DOHH2 (cell line): Measurements from ENCODE around the gene ZNF860.

Experiments
- H3F3A ChIP-seq: fragments of 200-600 bp; sonication (generic), shearing (Covaris generic); 2 replicates; pipeline ENCODE4 v1.6.0; 2016; ENCODE audit warnings: antibody characterized with exemption, mild to moderate bottlenecking; ENCODE audit not compliant: control insufficient read depth, insufficient read depth
- H3K27ac ChIP-seq: fragments of 200-600 bp; sonication (generic); 2 replicates; pipeline ENCODE4 v1.5.1; 2014; ENCODE audit warnings: low read depth, mild to moderate bottlenecking, low read length, moderate library complexity
- H3K27me3 ChIP-seq: fragments of 200-600 bp; sonication (generic); 2 replicates; pipeline ENCODE4 v1.6.1; 2014; ENCODE audit warnings: mild to moderate bottlenecking, low read length, mixed read lengths; ENCODE audit not compliant: control insufficient read depth
- H3K36me3 ChIP-seq: fragments of 200-600 bp; sonication (generic); 2 replicates; pipeline ENCODE4 v1.6.1; 2014; ENCODE audit warnings: mild to moderate bottlenecking, low read length, moderate library complexity, mixed read lengths; ENCODE audit not compliant: control insufficient read depth
- H3K4me1 ChIP-seq: fragments of 200-600 bp; sonication (generic); 2 replicates; pipeline ENCODE4 v1.6.1; 2014; ENCODE audit warnings: mild to moderate bottlenecking, low read length, mixed read lengths; ENCODE audit not compliant: control insufficient read depth
- H3K4me2 ChIP-seq: fragments of 200-600 bp; sonication (generic); 2 replicates; pipeline ENCODE4 v1.6.0; 2014; ENCODE audit warnings: mild to moderate bottlenecking, low read length, moderate library complexity
- H3K4me3 ChIP-seq: fragments of 200-600 bp; sonication (generic); 2 replicates; pipeline ENCODE4 v1.5.1; 2014; ENCODE audit warnings: mild to moderate bottlenecking, low read length, mixed read lengths
- H3K79me2 ChIP-seq: fragments of 200-600 bp; sonication (generic); 2 replicates; pipeline ENCODE4 v1.6.1; 2014; ENCODE audit warnings: mild to moderate bottlenecking, low read length, mixed read lengths; ENCODE audit not compliant: control insufficient read depth
- H3K9me2 ChIP-seq: fragments of 200-600 bp; sonication (generic); replicated peaks from 2 replicates; pipeline ENCODE4 v1.6.1; 2014; ENCODE audit warnings: mild to moderate bottlenecking, low read length, mixed read lengths; ENCODE audit not compliant: control insufficient read depth
- H3K9me3 ChIP-seq: fragments of 200-600 bp; sonication (generic); 2 replicates; pipeline ENCODE4 v1.6.1; 2014; ENCODE audit warnings: antibody characterized with exemption, low read length, mixed read lengths; ENCODE audit not compliant: control insufficient read depth, insufficient read depth
- H4K20me1 ChIP-seq: fragments of 200-600 bp; sonication (generic); 2 replicates; pipeline ENCODE4 v1.6.0; 2014; ENCODE audit warnings: low read depth, mild to moderate bottlenecking, antibody characterized with exemption, low read length, moderate library complexity; ENCODE audit not compliant: control insufficient read depth, insufficient read depth
- EZH2phosphoT487 ChIP-seq: fragments of 200-600 bp; sonication (generic); IDR thresholded peaks from 2 replicates; pipeline ENCODE4 v1.6.1; 2017; ENCODE audit warnings: borderline replicate concordance, mild to moderate bottlenecking, antibody characterized with exemption, low read length, moderate library complexity, mixed read lengths
- TF ChIP-seq, protein P1 (sequence below): fragments of 200-600 bp; sonication (generic); IDR thresholded peaks from one replicate; pipeline ENCODE4 v1.5.1; 2014; ENCODE audit warnings: antibody characterized with exemption, mild to moderate bottlenecking, low read depth, low read length; ENCODE audit not compliant: poor library complexity, severe bottlenecking

ZNF860 gene

DNA sequence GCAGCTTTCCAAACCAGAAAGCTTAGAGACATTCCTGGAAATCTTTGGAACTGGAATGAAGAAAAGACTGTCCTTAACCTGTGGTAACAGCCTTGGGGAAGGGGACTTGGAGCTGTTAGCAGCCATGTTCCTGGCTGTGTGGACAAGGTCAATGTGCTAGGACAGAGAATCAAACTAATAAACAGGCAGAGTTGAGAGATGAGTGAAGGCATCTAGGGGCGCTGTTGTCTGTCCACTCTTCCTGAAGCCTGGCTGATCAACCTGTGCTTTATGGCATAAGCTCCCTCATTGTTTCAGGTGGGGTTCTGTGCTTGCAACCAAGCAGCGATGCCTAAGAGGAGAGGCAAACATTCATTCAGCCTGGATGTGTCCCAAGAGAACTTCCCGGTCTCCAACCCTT, 19.3 kb downstream of the ZNF860 start:
- Histone ChIP-seq H3K9me3 (no peaks in the 10 kb centered on the region), H3K27ac (no peak overlapping the region), H3K4me3 (no peak overlapping the region), H3K79me2 (no peaks in the 10 kb centered on the region), H3K4me1 (peaks cover 23% of the 10 kb centered on the region), H3K4me2 (no peak overlapping the region), H3K36me3 (no peaks in the 10 kb centered on the region), H4K20me1 (no peaks in the 10 kb centered on the region), H3K27me3 (no peaks in the 10 kb centered on the region), H3F3A (no peaks in the 10 kb centered on the region; the same call in 1 of the 2 replicates), H3K9me2 (no peaks in the 10 kb centered on the region)
- TF ChIP-seq, protein P1, sequence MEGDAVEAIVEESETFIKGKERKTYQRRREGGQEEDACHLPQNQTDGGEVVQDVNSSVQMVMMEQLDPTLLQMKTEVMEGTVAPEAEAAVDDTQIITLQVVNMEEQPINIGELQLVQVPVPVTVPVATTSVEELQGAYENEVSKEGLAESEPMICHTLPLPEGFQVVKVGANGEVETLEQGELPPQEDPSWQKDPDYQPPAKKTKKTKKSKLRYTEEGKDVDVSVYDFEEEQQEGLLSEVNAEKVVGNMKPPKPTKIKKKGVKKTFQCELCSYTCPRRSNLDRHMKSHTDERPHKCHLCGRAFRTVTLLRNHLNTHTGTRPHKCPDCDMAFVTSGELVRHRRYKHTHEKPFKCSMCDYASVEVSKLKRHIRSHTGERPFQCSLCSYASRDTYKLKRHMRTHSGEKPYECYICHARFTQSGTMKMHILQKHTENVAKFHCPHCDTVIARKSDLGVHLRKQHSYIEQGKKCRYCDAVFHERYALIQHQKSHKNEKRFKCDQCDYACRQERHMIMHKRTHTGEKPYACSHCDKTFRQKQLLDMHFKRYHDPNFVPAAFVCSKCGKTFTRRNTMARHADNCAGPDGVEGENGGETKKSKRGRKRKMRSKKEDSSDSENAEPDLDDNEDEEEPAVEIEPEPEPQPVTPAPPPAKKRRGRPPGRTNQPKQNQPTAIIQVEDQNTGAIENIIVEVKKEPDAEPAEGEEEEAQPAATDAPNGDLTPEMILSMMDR = no peak
- no peak for TF ChIP-seq EZH2phosphoT487

DNA sequence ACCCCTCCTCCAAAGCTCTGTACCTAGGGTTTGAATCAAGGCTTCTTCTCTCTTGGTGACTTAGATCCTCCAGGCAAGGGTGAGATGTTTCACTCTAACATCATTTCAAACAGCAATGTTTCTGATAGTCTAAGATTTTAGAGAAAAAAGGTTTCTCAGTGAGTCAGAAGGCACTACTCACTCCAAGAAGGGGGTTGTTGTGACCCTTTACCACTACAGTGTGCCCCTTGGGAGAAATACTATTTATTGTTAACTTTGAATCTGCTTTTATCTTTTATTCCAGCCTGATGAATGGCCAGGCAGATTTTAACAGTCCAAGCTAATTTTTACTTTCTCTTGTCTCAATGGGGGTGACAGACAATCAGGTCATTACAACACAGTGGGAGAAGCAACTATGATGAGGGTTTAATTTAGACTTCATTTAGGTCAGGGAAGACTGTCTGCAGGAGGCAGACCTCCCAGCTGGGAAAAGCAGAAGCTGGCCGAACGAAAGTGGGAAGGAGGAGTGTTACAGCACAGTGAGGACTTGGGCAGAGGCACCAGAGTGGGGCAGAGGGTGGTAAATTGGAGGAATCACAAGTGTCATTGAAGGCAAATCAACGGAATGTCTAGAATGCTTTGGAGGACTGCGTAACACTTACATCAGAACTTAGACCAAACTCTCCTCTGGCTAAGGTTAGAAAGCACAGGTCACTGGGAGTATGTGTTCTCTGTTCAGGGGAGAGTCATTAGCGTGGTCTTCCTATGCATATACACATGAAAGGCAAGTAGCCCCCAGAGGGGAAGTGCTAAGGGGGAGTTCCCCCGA, 21.2 kb downstream of the ZNF860 start:
- no peaks in the 10 kb centered on the region for H3K27me3 ChIP-seq
- H3K79me2 ChIP-seq = no peaks in the 10 kb centered on the region
- H3K9me3 ChIP-seq = no peaks in the 10 kb centered on the region
- H3K4me1 ChIP-seq = peaks cover 30% of the 10 kb centered on the region
- no peaks in the 10 kb centered on the region for H4K20me1 ChIP-seq
- TF ChIP-seq, protein P1 = no peak
- TF ChIP-seq EZH2phosphoT487 = no peak
- no peaks in the 10 kb centered on the region for H3K9me2 ChIP-seq
- H3K27ac ChIP-seq = no peak overlapping the region
- H3K4me3 ChIP-seq = no peak overlapping the region
- no peaks in the 10 kb centered on the region; the same call in 1 of the 2 replicates for H3F3A ChIP-seq
- no peak overlapping the region for H3K4me2 ChIP-seq
- no peaks in the 10 kb centered on the region for H3K36me3 ChIP-seq

DNA sequence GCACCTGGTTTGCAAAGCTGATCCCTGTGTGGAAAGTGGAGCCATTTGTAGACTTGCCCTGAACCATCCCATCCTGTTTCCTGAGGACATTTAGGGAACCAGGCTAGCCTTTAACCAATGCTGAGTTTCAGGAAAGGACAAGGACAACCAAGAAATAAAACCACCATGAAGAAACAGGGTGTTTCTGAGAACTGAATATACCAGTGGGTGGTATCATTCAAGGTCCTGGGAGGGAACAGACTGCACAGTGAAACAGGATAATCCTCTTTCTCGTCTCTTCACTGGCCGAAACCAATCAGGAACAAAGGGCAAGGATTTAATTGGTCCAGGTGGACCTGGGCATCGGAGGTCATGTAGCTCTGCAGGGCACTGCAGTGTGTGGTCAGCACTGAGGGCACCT, 21.8 kb downstream of the ZNF860 start:
- Histone ChIP-seq H3K4me1 (peaks cover 30% of the 10 kb centered on the region), H3F3A (no peaks in the 10 kb centered on the region; the same call in 1 of the 2 replicates), H3K9me2 (no peaks in the 10 kb centered on the region), H3K27me3 (no peaks in the 10 kb centered on the region), H3K9me3 (no peaks in the 10 kb centered on the region), H3K4me2 (no peak overlapping the region), H4K20me1 (no peaks in the 10 kb centered on the region), H3K27ac (no peak overlapping the region), H3K36me3 (no peaks in the 10 kb centered on the region), H3K79me2 (no peaks in the 10 kb centered on the region), H3K4me3 (no peak overlapping the region)
- TF ChIP-seq, protein P1 = no peak
- TF ChIP-seq EZH2phosphoT487 = no peak
